Measurements from ENCODE around the gene ESAM. TPM values are rescaled to one million over a fixed set of nuclear protein-coding genes. Genes with fewer than 3 reads are reported as not detected.
"Not testable (repeated sequence)": the region's sequence is repeated elsewhere in the genome, so short reads cannot be mapped to it uniquely, and the experiment has no call there.

The ESAM gene
- polyA plus RNA-seq, 4 donors: 74.9 to 87.0 (median 81.8) TPM

GRCh38 chr11:124776865-124777645, 15.0 kb upstream of the ESAM start:
- no peak for DNase-seq (ENCODE audit: low read depth in 4 of 4, low spot score in 3 of 4)

GRCh38 chr11:124770959-124771358, 8.9 kb upstream of the ESAM start:
- not testable (repeated sequence) for DNase-seq (ENCODE audit: low read depth in 4 of 4, low spot score in 3 of 4)

- no peak for DNase-seq (ENCODE audit: low read depth in 4 of 4, low spot score in 3 of 4)
Observed at GRCh38 chr11:124769806-124770774, 8.0 kb upstream of the ESAM start.

GRCh38 chr11:124768914-124769313, 6.8 kb upstream of the ESAM start:
- no peak for DNase-seq (ENCODE audit: low read depth in 4 of 4, low spot score in 3 of 4)

GRCh38 chr11:124766156-124766555, 4.1 kb upstream of the ESAM start:
- DNase-seq (ENCODE audit: low read depth in 4 of 4, low spot score in 3 of 4): no peak

GRCh38 chr11:124763156-124763947, 1.3 kb upstream of the ESAM start:
- peak in 2 of 4 donors; percentile 76 for DNase-seq (ENCODE audit: low read depth in 4 of 4, low spot score in 3 of 4)

DNA sequence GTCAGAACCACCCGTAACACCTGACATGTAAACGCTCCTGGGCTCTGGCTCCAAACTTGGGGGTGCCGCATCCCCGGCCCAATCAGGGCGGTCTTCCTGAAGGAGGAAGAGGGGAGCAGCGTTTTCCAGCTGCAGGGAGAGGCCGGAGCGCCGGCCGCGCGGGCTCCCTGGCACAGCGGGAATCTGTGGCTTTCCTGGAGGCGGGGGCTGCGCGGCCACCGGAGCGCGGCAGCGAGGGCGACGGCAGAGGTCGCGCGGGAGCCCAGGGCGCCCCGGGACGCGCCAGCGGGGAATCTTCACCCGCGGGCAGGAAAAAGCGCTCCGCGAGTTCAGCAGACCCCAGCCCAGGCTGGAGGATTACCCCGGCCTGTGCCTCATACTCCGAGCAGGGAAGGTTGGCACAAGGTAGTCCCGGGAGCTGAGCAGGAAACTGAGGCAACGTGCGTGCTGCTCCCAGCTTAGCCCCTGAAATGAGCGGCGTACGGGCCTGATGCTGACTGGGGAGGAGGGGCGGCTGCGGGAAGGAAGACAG, 600 bp upstream of the ESAM start:
- DNase-seq (ENCODE audit: low read depth in 4 of 4, low spot score in 3 of 4): no peak

- DNase-seq (ENCODE audit: low read depth in 4 of 4, low spot score in 3 of 4): no peak
Observed at GRCh38 chr11:124761301-124762104, 587 bp downstream of the ESAM start.

GRCh38 chr11:124760806-124761205, 1.3 kb downstream of the ESAM start:
- no peak for DNase-seq (ENCODE audit: low read depth in 4 of 4, low spot score in 3 of 4)

DNA sequence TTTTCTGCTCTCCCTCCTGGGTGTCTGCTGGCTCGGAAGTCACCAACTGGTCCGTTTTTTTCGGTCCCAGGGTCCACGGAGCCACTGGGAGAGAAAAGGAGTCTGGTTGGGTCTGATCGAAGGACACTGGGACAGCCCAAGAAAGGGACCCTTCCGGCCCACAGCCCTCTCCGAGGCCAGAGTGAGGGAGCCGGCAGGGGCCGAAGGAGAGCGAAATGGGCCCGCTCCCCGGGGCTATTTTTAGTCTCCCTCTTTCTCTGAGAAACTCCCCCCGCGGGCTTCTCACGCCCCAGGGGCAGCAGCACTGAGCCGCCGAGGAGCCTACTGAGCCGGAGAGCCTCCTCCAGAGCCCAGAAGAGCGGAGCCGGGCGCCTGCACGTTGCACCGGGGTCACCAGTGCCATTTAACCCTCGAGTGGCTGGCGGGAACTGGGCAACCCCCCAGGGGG, 1.9 kb downstream of the ESAM start:
- no peak for DNase-seq (ENCODE audit: low read depth in 4 of 4, low spot score in 3 of 4)

DNA sequence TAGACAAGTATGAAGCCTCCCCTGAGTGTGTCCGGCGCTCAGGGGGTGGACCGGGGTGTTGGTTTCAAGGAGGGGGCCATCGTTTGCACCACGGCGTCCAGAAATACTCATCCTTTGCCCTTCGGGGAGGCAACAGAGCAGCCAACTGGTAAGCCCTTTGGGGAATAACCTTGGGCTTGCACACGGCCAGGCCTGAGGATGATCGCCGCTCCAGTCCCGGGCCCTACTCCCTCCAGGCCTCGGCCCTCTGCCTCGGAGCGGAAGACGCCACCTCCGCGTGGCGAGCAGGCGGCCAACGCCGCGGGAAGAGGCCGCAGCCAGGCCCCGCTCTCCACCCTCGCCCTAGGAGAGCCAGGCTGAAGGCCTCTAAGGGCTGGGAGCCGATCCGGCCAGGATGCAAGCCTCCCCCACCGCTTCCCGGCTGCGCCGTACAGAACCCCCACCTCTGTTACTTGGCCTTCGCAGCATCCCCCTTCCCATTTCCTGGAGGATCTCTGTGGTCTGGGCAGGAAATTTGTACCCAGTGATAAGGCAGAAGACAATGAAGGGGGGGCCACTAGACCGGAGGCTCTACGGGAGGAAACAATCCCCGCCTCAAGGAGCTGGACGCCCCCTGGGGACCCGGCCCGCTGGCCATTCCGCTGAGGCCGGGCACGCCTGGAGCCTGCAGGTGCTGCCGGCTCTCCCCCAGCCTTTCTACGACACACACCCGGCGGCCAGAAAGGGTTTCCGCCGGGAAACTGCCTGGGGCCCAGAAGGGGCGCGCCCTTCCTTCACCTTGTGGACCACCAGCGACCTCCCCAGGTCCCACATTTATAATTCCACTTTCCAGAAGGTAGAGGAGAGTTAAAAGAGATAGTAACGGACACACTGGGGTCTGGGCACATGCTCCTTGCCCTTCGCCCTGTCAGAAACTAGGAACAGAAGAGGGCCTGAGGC, 2.6 kb downstream of the ESAM start:
- DNase-seq (ENCODE audit: low read depth in 4 of 4, low spot score in 3 of 4): no peak

GRCh38 chr11:124758355-124759265, 3.5 kb downstream of the ESAM start:
- peak in 1 of 4 donors; percentile 60 for DNase-seq (ENCODE audit: low read depth in 4 of 4, low spot score in 3 of 4)

- no peak for DNase-seq (ENCODE audit: low read depth in 4 of 4, low spot score in 3 of 4)
Observed at GRCh38 chr11:124757320-124757719, 4.8 kb downstream of the ESAM start.

GRCh38 chr11:124756753-124757227, 5.3 kb downstream of the ESAM start:
- no peak for DNase-seq (ENCODE audit: low read depth in 4 of 4, low spot score in 3 of 4)

- no peak for DNase-seq (ENCODE audit: low read depth in 4 of 4, low spot score in 3 of 4)
Observed at GRCh38 chr11:124756033-124756752, 5.9 kb downstream of the ESAM start.

DNA sequence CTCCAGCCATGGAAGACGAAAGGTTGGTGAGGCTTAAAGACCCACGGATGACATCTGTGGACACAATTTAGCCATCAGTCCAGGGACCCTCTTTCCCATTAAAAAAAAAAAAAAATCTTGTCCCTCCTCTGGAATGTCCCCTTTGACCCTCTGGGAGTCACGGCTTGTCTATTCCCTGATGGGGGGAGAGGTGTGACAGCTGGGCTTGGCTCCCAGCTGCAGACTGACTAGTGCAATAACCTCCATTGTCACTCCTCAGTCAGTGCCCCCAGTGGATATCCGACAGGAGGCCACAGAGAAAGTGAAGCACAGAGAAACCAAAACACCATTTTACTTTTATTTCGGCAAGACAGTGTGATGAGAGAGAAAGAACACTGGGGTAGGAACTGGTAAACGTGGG, 7.4 kb downstream of the ESAM start:
- DNase-seq (ENCODE audit: low read depth in 4 of 4, low spot score in 3 of 4): no peak

- DNase-seq (ENCODE audit: low read depth in 4 of 4, low spot score in 3 of 4): no peak
Observed at GRCh38 chr11:124754309-124754708, 7.8 kb downstream of the ESAM start.

Measured in right renal pelvis (tissue), 4 donors.